Activated CD8-positive, alpha-beta memory T cell treated with anti-CD3 and anti-CD28 coated beads for 4 hours (primary cell): ENCODE data around the gene GASK1B.

ENCODE experiments used
- DNase-seq, 2 donors: peaks; one replicate each; pipeline ENCODE4 v3.0.0-alpha.2; 2020; ENCODE audit warnings: low read depth in 2 of 2

The GASK1B gene

GRCh38 chr4:158146736-158147135, 26.1 kb downstream of the GASK1B start:
- DNase-seq, result no peak

- no peak for DNase-seq
Measured at GRCh38 chr4:158139086-158139485, 33.7 kb downstream of the GASK1B start.

- no peak for DNase-seq
Measured at GRCh38 chr4:158134222-158134621, 38.6 kb downstream of the GASK1B start.

- DNase-seq, result no peak
Measured at GRCh38 chr4:158133551-158133950, 39.3 kb downstream of the GASK1B start.

- no peak for DNase-seq
Measured at GRCh38 chr4:158131027-158131426, 41.8 kb downstream of the GASK1B start.

GRCh38 chr4:158130204-158130603, 42.6 kb downstream of the GASK1B start:
- DNase-seq, result no peak

GRCh38 chr4:158129694-158130093, 43.1 kb downstream of the GASK1B start:
- DNase-seq, result no peak

- no peak for DNase-seq
Measured at GRCh38 chr4:158128540-158128939, 44.3 kb downstream of the GASK1B start.

GRCh38 chr4:158125310-158125709, 47.5 kb downstream of the GASK1B start:
- DNase-seq, result no peak
